Caco-2 (cell line): Measurements from ENCODE around the gene SRGAP3. TPM values are rescaled to one million over a fixed set of nuclear protein-coding genes. Genes with fewer than 3 reads are reported as not detected.

Source experiments
- BruUV-seq: library from RNA; stranded (reverse); fragments of 400-500 nt; replicated peaks from 2 replicates; lab custom pipeline; 2021; lab: Mats Ljungman, UMichigan
- CTCF ChIA-PET: fragments of 300-600 bp; sonication (Branson Sonifier 250); formaldehyde crosslinking; loops from one replicate; lab custom pipeline; 2022; ENCODE audit warnings: antibody characterized with exemption; lab: Charles Lee
- POLR2A ChIA-PET: fragments of 300-600 bp; sonication (Branson Sonifier 250); formaldehyde crosslinking; loops from one replicate; lab custom pipeline; 2022; ENCODE audit warnings: antibody characterized with exemption; lab: Charles Lee
- DNase-seq, 2 experiments: peaks; one replicate each; pipeline versions ENCODE4 v3.0.0 to v3.0.0-alpha.2; 2020 to 2022
- H3K27me3 ChIP-seq: replicated peaks from 2 replicates; pipeline ENCODE4 v1.6.0; 2011; ENCODE audit warnings: low read length; ENCODE audit not compliant: control insufficient read depth, insufficient read depth
- H3K36me3 ChIP-seq: 2 replicates; pipeline ENCODE4 v1.5.1; 2011; ENCODE audit warnings: low read length; ENCODE audit not compliant: control insufficient read depth, insufficient read depth
- H3K4me1 ChIP-seq: fragments of 250-450 bp; sonication (Bioruptor Pico); 2 replicates; pipeline ENCODE4 v1.5.1; 2020; ENCODE audit warnings: mild to moderate bottlenecking
- H3K4me3 ChIP-seq: 2 replicates; pipeline ENCODE4 v1.5.1; 2011; ENCODE audit warnings: low read depth, mild to moderate bottlenecking, control low read depth, low read length
- H3K9me3 ChIP-seq: fragments of 250-450 bp; sonication (Bioruptor Pico); 2 replicates; pipeline ENCODE4 v1.5.1; 2020; ENCODE audit warnings: mild to moderate bottlenecking, moderate library complexity
- H3K27ac Mint-ChIP-seq: one replicate; pipeline ENCODE4 v1.8.0; 2022; ENCODE audit warnings: mixed read lengths; ENCODE audit not compliant: unreplicated experiment
- H3K27me3 Mint-ChIP-seq: one replicate; pipeline ENCODE4 v1.8.0; 2022; ENCODE audit warnings: mixed read lengths; ENCODE audit not compliant: insufficient read depth, unreplicated experiment
- H3K36me3 Mint-ChIP-seq: one replicate; pipeline ENCODE4 v1.8.0; 2022; ENCODE audit warnings: mild to moderate bottlenecking, mixed read lengths; ENCODE audit not compliant: insufficient read depth, unreplicated experiment
- H3K4me1 Mint-ChIP-seq: one replicate; pipeline ENCODE4 v1.8.0; 2022; ENCODE audit warnings: low read depth, mixed read lengths; ENCODE audit not compliant: unreplicated experiment
- H3K4me3 Mint-ChIP-seq: one replicate; pipeline ENCODE4 v1.8.0; 2022; ENCODE audit warnings: mild to moderate bottlenecking, moderate library complexity, mixed read lengths; ENCODE audit not compliant: unreplicated experiment
- H3K9me3 Mint-ChIP-seq: one replicate; pipeline ENCODE4 v1.8.0; 2022; ENCODE audit warnings: mixed read lengths; ENCODE audit not compliant: unreplicated experiment
- intact Hi-C: fragments of 100-400 bp; cut with micrococcal nuclease; formaldehyde crosslinking; loops from one replicate; pipeline ENCODE4 v1.10.0; 2022; ENCODE audit not compliant: unreplicated experiment
- total RNA-seq: library from RNA; stranded (reverse); gene quantifications from 2 replicates; pipeline ENCODE4 v1.2.3, GENCODE V29; 2022
- TF ChIP-seq, protein P1 (sequence below), 2 experiments: fragments of 200-600 bp in 1 of 2; IDR thresholded peaks; 1 replicate in 1 of 2; 2 replicates in 1 of 2; pipeline versions ENCODE4 v1.5.1 to v1.8.0; 2011 to 2022; ENCODE audit warnings: antibody characterized with exemption in 1 of 2, control low read depth in 1 of 2, inconsistent platforms in 1 of 2, low read depth in 1 of 2, low read length in 1 of 2, mild to moderate bottlenecking in 1 of 2, moderate library complexity in 1 of 2; ENCODE audit not compliant: insufficient read depth in 1 of 2, severe bottlenecking in 1 of 2, unreplicated experiment in 1 of 2

SRGAP3 gene
- total RNA-seq, 1 experiment from 2014 or later, result 1.3 TPM

DNA sequence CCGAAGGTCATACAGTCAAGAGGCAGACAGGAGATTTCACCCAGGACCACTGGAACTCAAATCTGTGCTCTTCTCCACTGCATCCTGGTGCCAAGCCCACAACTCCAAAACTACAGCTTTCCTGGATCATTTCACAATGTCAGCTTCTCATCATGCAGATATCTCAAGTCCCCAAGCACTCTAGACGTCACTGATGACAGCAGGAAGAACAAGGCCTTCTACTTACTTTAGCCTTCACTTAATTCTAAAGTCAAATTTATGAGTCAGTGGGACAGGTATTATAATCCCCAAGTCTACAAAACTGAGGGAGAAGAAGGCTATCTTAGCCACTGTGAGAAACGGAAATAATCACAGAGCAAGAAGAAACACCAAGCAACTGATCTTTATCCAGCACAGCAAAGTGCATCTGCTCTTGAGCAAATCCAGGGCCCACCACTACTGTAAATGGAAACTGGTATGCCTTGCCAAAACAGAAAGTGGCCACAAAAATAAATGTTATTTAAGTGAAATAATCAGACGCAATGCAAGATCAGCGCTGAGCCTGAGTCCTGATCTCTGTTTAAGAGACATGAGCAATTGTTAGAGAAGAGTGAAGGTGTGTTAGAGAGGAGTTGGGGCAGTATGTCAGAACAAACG is 287.1 kb downstream of the SRGAP3 start:
- H3K9me3 ChIP-seq, result no peaks in the 10 kb centered on the region
- H3K4me1 ChIP-seq, result peaks cover 30% of the 10 kb centered on the region
- peaks cover 33% of the 10 kb centered on the region for H3K4me1 Mint-ChIP-seq
- H3K4me3 ChIP-seq, result peak overlapping the region; percentile 85
- peak overlapping the region; percentile 97 for H3K4me3 Mint-ChIP-seq
- intact Hi-C loops, result no loop called here
- no peaks in the 10 kb centered on the region for H3K27me3 Mint-ChIP-seq
- ChIA-PET CTCF (no interaction called here), POLR2A (no interaction called here)
- H3K9me3 Mint-ChIP-seq, result no peaks in the 10 kb centered on the region
- no peak for DNase-seq
- H3K36me3 ChIP-seq, result no peaks in the 10 kb centered on the region
- BruUV-seq, result no TSS peak
- no peaks in the 10 kb centered on the region for H3K27me3 ChIP-seq
- peaks cover 19% of the 10 kb centered on the region for H3K36me3 Mint-ChIP-seq
- H3K27ac Mint-ChIP-seq, result peak overlapping the region; percentile 97
- TF ChIP-seq, protein P1, sequence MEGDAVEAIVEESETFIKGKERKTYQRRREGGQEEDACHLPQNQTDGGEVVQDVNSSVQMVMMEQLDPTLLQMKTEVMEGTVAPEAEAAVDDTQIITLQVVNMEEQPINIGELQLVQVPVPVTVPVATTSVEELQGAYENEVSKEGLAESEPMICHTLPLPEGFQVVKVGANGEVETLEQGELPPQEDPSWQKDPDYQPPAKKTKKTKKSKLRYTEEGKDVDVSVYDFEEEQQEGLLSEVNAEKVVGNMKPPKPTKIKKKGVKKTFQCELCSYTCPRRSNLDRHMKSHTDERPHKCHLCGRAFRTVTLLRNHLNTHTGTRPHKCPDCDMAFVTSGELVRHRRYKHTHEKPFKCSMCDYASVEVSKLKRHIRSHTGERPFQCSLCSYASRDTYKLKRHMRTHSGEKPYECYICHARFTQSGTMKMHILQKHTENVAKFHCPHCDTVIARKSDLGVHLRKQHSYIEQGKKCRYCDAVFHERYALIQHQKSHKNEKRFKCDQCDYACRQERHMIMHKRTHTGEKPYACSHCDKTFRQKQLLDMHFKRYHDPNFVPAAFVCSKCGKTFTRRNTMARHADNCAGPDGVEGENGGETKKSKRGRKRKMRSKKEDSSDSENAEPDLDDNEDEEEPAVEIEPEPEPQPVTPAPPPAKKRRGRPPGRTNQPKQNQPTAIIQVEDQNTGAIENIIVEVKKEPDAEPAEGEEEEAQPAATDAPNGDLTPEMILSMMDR (IDR thresholded peaks at IDR 0.05; ENCODE audit: insufficient read depth in 1 of 2, low read depth in 1 of 2, low read length in 1 of 2, severe bottlenecking in 1 of 2, unreplicated experiment in 1 of 2), result no peak

DNA sequence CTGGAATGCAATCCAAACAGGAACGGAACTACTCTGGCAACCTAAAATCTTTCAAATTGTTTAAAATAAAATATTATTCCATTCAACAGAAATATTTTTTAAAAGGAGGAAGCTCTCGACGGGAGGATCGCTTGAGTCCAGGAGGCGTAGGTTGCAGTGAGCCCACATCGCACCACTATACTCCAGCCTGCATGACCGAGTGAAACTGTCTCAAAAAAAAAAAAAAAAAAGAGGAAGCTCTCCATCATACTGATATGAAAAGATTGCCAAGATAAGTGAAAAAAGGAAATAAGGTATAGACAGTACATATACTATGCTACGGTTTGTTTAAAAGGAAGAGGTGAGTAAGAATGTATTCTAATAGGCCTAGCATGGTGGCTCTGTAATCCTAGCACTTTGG is 289.8 kb downstream of the SRGAP3 start:
- no peaks in the 10 kb centered on the region for H3K9me3 Mint-ChIP-seq
- H3K36me3 ChIP-seq, result no peaks in the 10 kb centered on the region
- POLR2A ChIA-PET, result no interaction called here
- intact Hi-C loops, result no loop called here
- H3K9me3 ChIP-seq, result no peaks in the 10 kb centered on the region
- H3K27ac Mint-ChIP-seq, result no peak overlapping the region
- H3K4me1 ChIP-seq, result peaks cover 18% of the 10 kb centered on the region
- no TSS peak for BruUV-seq
- CTCF ChIA-PET, result no interaction called here
- H3K36me3 Mint-ChIP-seq, result peaks cover 19% of the 10 kb centered on the region
- peaks cover 23% of the 10 kb centered on the region for H3K4me1 Mint-ChIP-seq
- no peaks in the 10 kb centered on the region for H3K27me3 ChIP-seq
- H3K27me3 Mint-ChIP-seq, result no peaks in the 10 kb centered on the region
- no peak overlapping the region for H3K4me3 Mint-ChIP-seq
- H3K4me3 ChIP-seq, result no peak overlapping the region
- TF ChIP-seq, protein P1 (IDR thresholded peaks at IDR 0.05; ENCODE audit: insufficient read depth in 1 of 2, low read depth in 1 of 2, low read length in 1 of 2, severe bottlenecking in 1 of 2, unreplicated experiment in 1 of 2), result no peak
- DNase-seq, result no peak

DNA sequence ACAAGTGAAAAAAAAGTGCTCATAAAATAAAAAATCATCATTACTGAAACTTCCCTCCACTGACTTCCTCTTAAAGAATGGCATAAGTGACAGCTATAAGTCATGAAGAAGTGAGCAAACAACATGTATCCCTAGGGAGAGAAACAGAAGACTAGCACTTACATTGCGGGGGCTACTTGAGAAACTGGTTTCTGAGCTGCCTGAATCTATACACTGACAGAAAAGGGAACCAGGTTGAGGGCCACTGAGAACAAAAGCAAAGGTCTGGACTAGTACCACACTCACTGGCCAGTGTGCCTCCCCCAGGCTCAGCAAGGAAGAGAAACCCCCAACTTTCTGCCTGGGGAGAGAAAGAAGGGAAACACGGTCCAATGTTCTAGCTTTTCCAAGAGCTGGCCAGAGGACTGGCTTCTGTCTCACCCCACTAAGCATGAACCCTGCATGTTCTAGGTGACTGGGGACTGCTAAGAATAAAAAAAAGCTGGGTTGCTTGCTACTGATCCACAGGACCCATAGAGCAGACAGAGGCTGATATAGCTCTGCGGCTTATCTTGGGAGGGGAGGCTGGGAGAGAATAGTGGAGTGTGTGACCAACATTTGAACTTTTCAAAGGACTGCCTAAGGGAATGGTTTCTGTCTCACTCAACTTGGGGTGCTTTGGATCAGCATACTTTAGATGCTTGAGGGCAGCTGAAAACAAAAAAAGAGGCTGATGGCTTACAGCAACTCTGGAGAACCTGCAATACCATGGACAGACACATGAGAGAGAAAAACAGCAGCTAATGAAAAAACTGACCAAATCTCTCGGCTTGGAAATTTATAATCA is 294.3 kb downstream of the SRGAP3 start:
- Histone ChIP-seq H3K9me3 (no peaks in the 10 kb centered on the region; the same call in 1 of the 2 replicates), H3K27me3 (no peaks in the 10 kb centered on the region), H3K4me1 (no peaks in the 10 kb centered on the region), H3K36me3 (no peaks in the 10 kb centered on the region), H3K4me3 (no peak overlapping the region)
- intact Hi-C loops, result no loop called here
- no peak overlapping the region for H3K4me3 Mint-ChIP-seq
- H3K4me1 Mint-ChIP-seq, result peaks cover 4% of the 10 kb centered on the region
- no peaks in the 10 kb centered on the region for H3K9me3 Mint-ChIP-seq
- DNase-seq, result no peak
- TF ChIP-seq, protein P1 (IDR thresholded peaks at IDR 0.05; ENCODE audit: insufficient read depth in 1 of 2, low read depth in 1 of 2, low read length in 1 of 2, severe bottlenecking in 1 of 2, unreplicated experiment in 1 of 2), result no peak
- BruUV-seq, result no TSS peak
- peaks cover 9% of the 10 kb centered on the region for H3K36me3 Mint-ChIP-seq
- no peak overlapping the region for H3K27ac Mint-ChIP-seq
- ChIA-PET CTCF (no interaction called here), POLR2A (no interaction called here)
- H3K27me3 Mint-ChIP-seq, result no peaks in the 10 kb centered on the region
